H9 (cell line): ENCODE results near the gene ANKS1B. TPM values are rescaled to one million over a fixed set of nuclear protein-coding genes. Genes with fewer than 3 reads are reported as not detected.

Experiments
- DNase-seq: peaks from one replicate; pipeline ENCODE4 v3.0.0-alpha.2; 2017
- H2AFZ ChIP-seq: one replicate; pipeline ENCODE4 v1.6.1; 2013; ENCODE audit warnings: mild to moderate bottlenecking, low read length, control low read depth, moderate library complexity
- H2AK5ac ChIP-seq: 2 replicates; pipeline ENCODE4 v1.6.1; 2013; ENCODE audit warnings: low read length, control low read depth, mixed read lengths; ENCODE audit not compliant: insufficient read length
- H2BK120ac ChIP-seq: one replicate; pipeline ENCODE4 v1.6.1; 2013; ENCODE audit warnings: low read depth, mild to moderate bottlenecking, low read length, control low read depth, inconsistent platforms; ENCODE audit not compliant: poor library complexity, severe bottlenecking
- H2BK12ac ChIP-seq: 2 replicates; pipeline ENCODE4 v1.6.1; 2013; ENCODE audit warnings: low read length, control low read depth, mixed read lengths, low read depth; ENCODE audit not compliant: insufficient read length
- H2BK15ac ChIP-seq: 2 replicates; pipeline ENCODE4 v1.6.1; 2013; ENCODE audit warnings: low read depth, low read length, control low read depth
- H2BK20ac ChIP-seq: one replicate; pipeline ENCODE4 v1.6.1; 2013; ENCODE audit warnings: low read depth, mild to moderate bottlenecking, low read length, control low read depth, inconsistent platforms; ENCODE audit not compliant: poor library complexity, severe bottlenecking
- H2BK5ac ChIP-seq: 2 replicates; pipeline ENCODE4 v1.6.1; 2013; ENCODE audit warnings: low read length, control low read depth, mixed read lengths; ENCODE audit not compliant: insufficient read length
- H3K14ac ChIP-seq: 2 replicates; pipeline ENCODE4 v1.6.1; 2013; ENCODE audit warnings: low read length, control low read depth; ENCODE audit not compliant: insufficient read depth
- H3K18ac ChIP-seq: 2 replicates; pipeline ENCODE4 v1.6.1; 2013; ENCODE audit warnings: low read depth, mild to moderate bottlenecking, mixed read lengths, low read length, control low read depth; ENCODE audit not compliant: insufficient read length
- H3K23ac ChIP-seq: 2 replicates; pipeline ENCODE4 v1.6.1; 2013; ENCODE audit warnings: low read length, control low read depth, mixed read lengths, low read depth; ENCODE audit not compliant: insufficient read length
- H3K23me2 ChIP-seq: 2 replicates; pipeline ENCODE4 v1.6.1; 2013; ENCODE audit warnings: low read depth, mild to moderate bottlenecking, mixed read lengths, low read length, control low read depth; ENCODE audit not compliant: insufficient read length, poor library complexity, severe bottlenecking
- H3K27ac ChIP-seq: 2 replicates; pipeline ENCODE4 v1.5.1; 2013; ENCODE audit warnings: low read length, control low read depth, mixed read lengths, low read depth; ENCODE audit not compliant: insufficient read length
- H3K27me3 ChIP-seq: 2 replicates; pipeline ENCODE4 v1.6.1; 2013; ENCODE audit warnings: low read length, control low read depth, inconsistent platforms; ENCODE audit not compliant: insufficient read depth
- H3K4ac ChIP-seq: 2 replicates; pipeline ENCODE4 v1.6.1; 2013; ENCODE audit warnings: low read depth, mild to moderate bottlenecking, control low read depth, inconsistent platforms, low read length, moderate library complexity
- H3K4me1 ChIP-seq: 2 replicates; pipeline ENCODE4 v1.6.1; 2013; ENCODE audit warnings: low read length, control low read depth, inconsistent platforms; ENCODE audit not compliant: insufficient read depth
- H3K4me2 ChIP-seq: 2 replicates; pipeline ENCODE4 v1.6.1; 2013; ENCODE audit warnings: low read length, control low read depth, mixed read lengths; ENCODE audit not compliant: insufficient read length, insufficient read depth
- H3K56ac ChIP-seq: 2 replicates; pipeline ENCODE4 v1.6.1; 2013; ENCODE audit warnings: low read depth, mild to moderate bottlenecking, mixed read lengths, low read length, control low read depth; ENCODE audit not compliant: insufficient read length
- H3K79me1 ChIP-seq: 2 replicates; pipeline ENCODE4 v1.6.1; 2013; ENCODE audit warnings: low read depth, mild to moderate bottlenecking, moderate library complexity, low read length, control low read depth, inconsistent platforms; ENCODE audit not compliant: insufficient read depth, poor library complexity, severe bottlenecking
- H3K79me2 ChIP-seq: 2 replicates; pipeline ENCODE4 v1.6.1; 2013; ENCODE audit warnings: low read length, control low read depth, inconsistent platforms; ENCODE audit not compliant: insufficient read depth
- H3K9ac ChIP-seq: 2 replicates; pipeline ENCODE4 v1.6.1; 2013; ENCODE audit warnings: low read length, control low read depth, mixed read lengths; ENCODE audit not compliant: insufficient read length; ENCODE audit errors: extremely low read depth
- H3K9me3 ChIP-seq: one replicate; pipeline ENCODE4 v1.6.1; 2013; ENCODE audit warnings: low read depth, low read length, inconsistent platforms; ENCODE audit not compliant: control insufficient read depth
- H3T11ph ChIP-seq: one replicate; pipeline ENCODE4 v1.6.1; 2013; ENCODE audit warnings: mild to moderate bottlenecking, low read length, control low read depth, inconsistent platforms
- H4K20me1 ChIP-seq: one replicate; pipeline ENCODE4 v1.6.1; 2013; ENCODE audit not compliant: control insufficient read depth, insufficient read length, insufficient read depth
- H4K5ac ChIP-seq: 2 replicates; pipeline ENCODE4 v1.6.1; 2013; ENCODE audit warnings: low read depth, mild to moderate bottlenecking, mixed read lengths, low read length, control low read depth; ENCODE audit not compliant: insufficient read length
- H4K8ac ChIP-seq: replicated peaks from 2 replicates; pipeline ENCODE4 v1.6.1; 2013; ENCODE audit warnings: low read length, control low read depth, mixed read lengths, low read depth; ENCODE audit not compliant: insufficient read length
- H4K91ac ChIP-seq: 2 replicates; pipeline ENCODE4 v1.6.1; 2013; ENCODE audit warnings: low read depth, mild to moderate bottlenecking, moderate library complexity, mixed read lengths, low read length, control low read depth; ENCODE audit not compliant: insufficient read length
- H3K27ac Mint-ChIP-seq, 3 experiments: 2 replicates in 2 of 3; 3 replicates in 1 of 3; pipeline ENCODE4 v1.8.0; 2020 to 2021; ENCODE audit warnings: mixed read lengths in 3 of 3, mild to moderate bottlenecking in 1 of 3, moderate library complexity in 1 of 3
- H3K27me3 Mint-ChIP-seq: 2 replicates; pipeline ENCODE4 v1.8.0; 2021; ENCODE audit warnings: low read depth, mild to moderate bottlenecking, moderate library complexity, mixed read lengths
- H3K36me3 Mint-ChIP-seq, 3 experiments: 2 replicates in 2 of 3; 3 replicates in 1 of 3; pipeline ENCODE4 v1.8.0; 2020 to 2021; ENCODE audit warnings: low read depth in 3 of 3, mixed read lengths in 3 of 3; ENCODE audit not compliant: insufficient read depth in 1 of 3
- H3K4me1 Mint-ChIP-seq, 2 experiments: 2 replicates each; pipeline ENCODE4 v1.8.0; 2020; ENCODE audit warnings: mixed read lengths in 2 of 2
- H3K4me3 Mint-ChIP-seq, 2 experiments: 2 replicates in 1 of 2; 3 replicates in 1 of 2; pipeline ENCODE4 v1.8.0; 2020 to 2021; ENCODE audit warnings: mild to moderate bottlenecking in 2 of 2, mixed read lengths in 2 of 2, moderate library complexity in 1 of 2
- H3K9me3 Mint-ChIP-seq, 2 experiments: 2 replicates in 1 of 2; 3 replicates in 1 of 2; pipeline ENCODE4 v1.8.0; 2020; ENCODE audit warnings: mild to moderate bottlenecking in 2 of 2, mixed read lengths in 2 of 2, moderate library complexity in 1 of 2
- CTCF ChIP-seq: fragments of 200-600 bp; sonication (generic); conservative IDR thresholded peaks from 3 replicates; pipeline ENCODE4 v1.8.0; 2021; ENCODE audit warnings: antibody characterized with exemption, mild to moderate bottlenecking
- WGBS: extraction: QIAGEN DNeasy Blood & Tissue Kit; methylation state at CpG from one replicate; pipeline ENCODE4 v1.1.7; 2013; ENCODE audit warnings: missing lambda C conversion rate, low lambda C conversion rate, mixed read lengths; ENCODE audit not compliant: insufficient read length; ENCODE audit errors: extremely low coverage; 5-methylcytosine and 5-hydroxymethylcytosine counted together
- total RNA-seq: library from RNA; stranded (reverse); gene quantifications from 2 replicates; pipeline ENCODE4 v1.2.1, GENCODE V29; 2021

ANKS1B gene
- total RNA-seq, 1 experiment from 2014 or later, result 4.1 TPM

- Mint-ChIP-seq H3K9me3 (no peaks in the 10 kb centered on the region), H3K4me1 (no peaks in the 10 kb centered on the region)
These were observed 853.8 kb downstream of the ANKS1B start for GRCh38 chr12:99130808-99131553.

More at GRCh38 chr12:99130808-99131553, 853.8 kb downstream of the ANKS1B start:
- Histone ChIP-seq H4K20me1 (no peaks in the 10 kb centered on the region), H3K14ac (no peak overlapping the region), H3K27ac (no peak overlapping the region), H2BK12ac (peak overlapping the region; percentile 79), H2BK20ac (peak overlapping the region; percentile 34), H2BK120ac (peak overlapping the region; percentile 9), H3K18ac (no peak overlapping the region), H3K4me1 (peaks cover 3% of the 10 kb centered on the region; the same call in 1 of the 2 replicates), H2BK5ac (no peak overlapping the region), H2AFZ (no peak overlapping the region), H3K23me2 (peaks cover 3% of the 10 kb centered on the region), H2BK15ac (no peak overlapping the region), H3K27me3 (no peaks in the 10 kb centered on the region), H3K9me3 (no peaks in the 10 kb centered on the region), H4K5ac (peak overlapping the region; percentile 37), H2AK5ac (peak overlapping the region; percentile 78), H4K8ac (no peak overlapping the region), H4K91ac (no peak overlapping the region), H3K4me2 (no peak overlapping the region), H3K4ac (0 out of 2 replicates have a peak overlapping the region, but pooled peaks have one; percentile 46), H3K56ac (no peak overlapping the region), H3K79me1 (no peaks in the 10 kb centered on the region), H3K79me2 (no peaks in the 10 kb centered on the region), H3K9ac (peak overlapping the region; percentile 3), H3T11ph (peak overlapping the region; percentile 53), H3K23ac (no peak overlapping the region)
- H3K4me3 Mint-ChIP-seq, result no peak overlapping the region
- H3K36me3 Mint-ChIP-seq, result no peaks in the 10 kb centered on the region
- no peak overlapping the region for H3K27ac Mint-ChIP-seq
- WGBS, result no CpG with 5 or more reads among the region's 3 CpGs
- DNase-seq, result no peak
- H3K27me3 Mint-ChIP-seq, result no peaks in the 10 kb centered on the region
- no peak for TF ChIP-seq CTCF
